MCF 10A (cell line): ENCODE measurements around the gene NGFR. TPM values are rescaled to one million over a fixed set of nuclear protein-coding genes. Genes with fewer than 3 reads are reported as not detected.
A peak's percentile ranks its signal among the peaks of the same experiment; 100 is the strongest.
"Not testable (repeated sequence)": the region's sequence is repeated elsewhere in the genome, so short reads cannot be mapped to it uniquely, and the experiment has no call there.

Experiments used
- BruUV-seq: library from RNA; stranded (reverse); fragments of 400-500 nt; replicated peaks from 2 replicates; lab custom pipeline; 2021; lab: Mats Ljungman, UMichigan
- CTCF ChIA-PET: fragments of 300-600 bp; sonication (Branson Sonifier 250); formaldehyde crosslinking; extraction: SDS; loops from one replicate; lab custom pipeline; 2021; ENCODE audit warnings: antibody characterized with exemption, inconsistent platforms; lab: Yijun Ruan, JAX
- POLR2A ChIA-PET: fragments of 300-600, 350-650 bp; sonication (Branson Sonifier 250); formaldehyde crosslinking; extraction: SDS; loops from one replicate; lab custom pipeline; 2020; ENCODE audit warnings: antibody characterized with exemption, inconsistent platforms; lab: Yijun Ruan, JAX
- DNase-seq: peaks from one replicate; pipeline ENCODE4 v3.0.0-alpha.2; 2018; ENCODE audit not compliant: unreplicated experiment
- H3K27ac Mint-ChIP-seq: one replicate; pipeline ENCODE4 v1.8.0; 2022; ENCODE audit warnings: mild to moderate bottlenecking, low read depth, mixed read lengths; ENCODE audit not compliant: unreplicated experiment
- H3K27me3 Mint-ChIP-seq: one replicate; pipeline ENCODE4 v1.8.0; 2022; ENCODE audit warnings: mixed read lengths; ENCODE audit not compliant: insufficient read depth, unreplicated experiment
- H3K36me3 Mint-ChIP-seq: one replicate; pipeline ENCODE4 v1.8.0; 2022; ENCODE audit warnings: mild to moderate bottlenecking, moderate library complexity, mixed read lengths; ENCODE audit not compliant: insufficient read depth, unreplicated experiment
- H3K4me1 Mint-ChIP-seq: one replicate; pipeline ENCODE4 v1.8.0; 2022; ENCODE audit warnings: mixed read lengths; ENCODE audit not compliant: insufficient read depth, unreplicated experiment
- H3K4me3 Mint-ChIP-seq: one replicate; pipeline ENCODE4 v1.8.0; 2022; ENCODE audit warnings: mild to moderate bottlenecking, moderate library complexity, mixed read lengths; ENCODE audit not compliant: unreplicated experiment
- H3K9me3 Mint-ChIP-seq: one replicate; pipeline ENCODE4 v1.8.0; 2022; ENCODE audit warnings: mixed read lengths; ENCODE audit not compliant: unreplicated experiment
- intact Hi-C: fragments of 100-400 bp; cut with micrococcal nuclease; formaldehyde crosslinking; loops from 2 replicates; pipeline ENCODE4 v1.14.1; 2022
- total RNA-seq: library from RNA; stranded (reverse); gene quantifications from 2 replicates; pipeline ENCODE4 v1.2.3, GENCODE V29; 2022
- TF ChIP-seq, protein P1 (sequence below): fragments of 200-600 bp; IDR thresholded peaks from one replicate; pipeline ENCODE4 v1.8.0; 2022; ENCODE audit warnings: antibody characterized with exemption, mild to moderate bottlenecking; ENCODE audit not compliant: unreplicated experiment

The NGFR gene
- total RNA-seq, 1 experiment from 2014 or later = 0.26 TPM

DNA sequence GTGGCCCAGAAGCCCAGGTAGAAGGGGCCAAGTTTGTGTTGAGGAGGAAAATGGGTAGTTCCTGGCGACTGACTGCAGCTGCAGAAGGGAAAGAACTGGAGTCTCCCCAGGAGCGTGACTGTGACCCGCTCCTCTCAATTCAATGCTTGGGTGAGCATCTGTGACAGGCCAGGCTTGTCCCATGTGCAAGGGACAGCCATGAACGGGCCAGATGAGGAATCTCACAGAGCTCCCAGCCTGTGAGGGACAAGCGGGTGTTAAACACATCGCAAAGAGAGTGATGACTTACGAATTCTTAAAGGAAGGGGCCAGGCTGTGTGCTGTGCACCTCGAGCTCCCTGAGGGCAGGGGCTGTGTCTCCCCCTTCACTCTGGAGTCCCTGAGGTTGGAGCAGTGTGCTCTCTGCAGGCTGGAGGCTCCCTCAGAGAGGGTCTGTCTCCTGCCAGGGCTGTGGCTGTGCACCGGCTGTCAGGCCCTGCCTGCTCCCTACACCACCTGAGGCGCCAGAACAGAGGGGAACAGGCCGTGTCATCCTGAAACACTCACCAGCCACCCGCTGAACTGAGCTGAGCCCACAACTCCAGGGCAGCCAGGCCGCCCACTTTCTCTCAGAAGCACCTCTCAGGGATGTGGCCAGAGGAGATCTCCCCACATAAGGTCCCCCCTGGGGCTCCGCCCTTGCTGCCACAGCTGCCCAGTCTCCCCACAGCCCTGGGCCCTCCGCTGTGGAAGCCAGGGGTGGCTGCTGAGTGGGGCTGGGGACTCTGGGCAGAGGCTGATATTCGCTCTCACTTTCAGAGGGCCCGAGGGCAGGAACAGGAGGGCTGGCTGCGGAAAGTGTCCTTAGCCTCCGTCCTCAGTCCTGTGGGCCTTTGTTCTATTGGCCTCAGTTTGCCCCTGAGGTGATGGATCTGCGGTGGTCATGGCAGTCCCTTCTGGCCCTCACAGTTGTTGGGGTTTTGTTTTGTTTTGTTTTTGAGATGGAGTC, 54.9 kb downstream of the NGFR start:
- Mint-ChIP-seq H3K27ac (no peak overlapping the region), H3K27me3 (no peaks in the 10 kb centered on the region), H3K4me3 (no peak overlapping the region), H3K4me1 (peaks cover 29% of the 10 kb centered on the region), H3K36me3 (no peaks in the 10 kb centered on the region), H3K9me3 (no peaks in the 10 kb centered on the region)
- POLR2A ChIA-PET = no interaction called here
- no peak for DNase-seq
- intact Hi-C loops = no loop called here
- CTCF ChIA-PET = interaction anchor here (0.6 to 9.8 kb wide), 3 partner anchors 35 to 115 kb away, joined by 3 to 165 read pairs (median 12); partner anchors contain the start of gene NGFR
- TF ChIP-seq, protein P1, sequence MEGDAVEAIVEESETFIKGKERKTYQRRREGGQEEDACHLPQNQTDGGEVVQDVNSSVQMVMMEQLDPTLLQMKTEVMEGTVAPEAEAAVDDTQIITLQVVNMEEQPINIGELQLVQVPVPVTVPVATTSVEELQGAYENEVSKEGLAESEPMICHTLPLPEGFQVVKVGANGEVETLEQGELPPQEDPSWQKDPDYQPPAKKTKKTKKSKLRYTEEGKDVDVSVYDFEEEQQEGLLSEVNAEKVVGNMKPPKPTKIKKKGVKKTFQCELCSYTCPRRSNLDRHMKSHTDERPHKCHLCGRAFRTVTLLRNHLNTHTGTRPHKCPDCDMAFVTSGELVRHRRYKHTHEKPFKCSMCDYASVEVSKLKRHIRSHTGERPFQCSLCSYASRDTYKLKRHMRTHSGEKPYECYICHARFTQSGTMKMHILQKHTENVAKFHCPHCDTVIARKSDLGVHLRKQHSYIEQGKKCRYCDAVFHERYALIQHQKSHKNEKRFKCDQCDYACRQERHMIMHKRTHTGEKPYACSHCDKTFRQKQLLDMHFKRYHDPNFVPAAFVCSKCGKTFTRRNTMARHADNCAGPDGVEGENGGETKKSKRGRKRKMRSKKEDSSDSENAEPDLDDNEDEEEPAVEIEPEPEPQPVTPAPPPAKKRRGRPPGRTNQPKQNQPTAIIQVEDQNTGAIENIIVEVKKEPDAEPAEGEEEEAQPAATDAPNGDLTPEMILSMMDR = no peak
- BruUV-seq = no TSS peak

DNA sequence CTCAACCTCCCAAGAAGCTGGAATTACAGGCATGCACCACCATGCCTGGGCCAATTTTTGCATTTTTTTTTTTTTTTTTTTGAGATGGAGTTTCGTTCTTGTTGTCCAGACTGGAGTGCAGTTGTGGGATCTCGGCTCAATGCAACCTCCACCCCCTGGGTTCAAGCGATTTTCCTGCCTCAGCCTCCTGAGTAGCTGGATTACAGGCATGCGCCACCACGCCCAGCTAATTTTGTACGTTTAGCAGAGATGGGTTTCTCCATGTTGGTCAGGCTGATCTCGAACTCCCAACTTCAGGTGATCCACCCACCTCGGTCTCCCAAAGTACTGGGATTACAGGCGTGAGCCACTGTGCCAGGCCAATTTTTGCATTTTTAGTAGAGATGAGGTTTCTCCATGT, 55.7 kb downstream of the NGFR start:
- H3K9me3 Mint-ChIP-seq, H3K4me3 Mint-ChIP-seq, H3K36me3 Mint-ChIP-seq, intact Hi-C loops, H3K27me3 Mint-ChIP-seq, H3K27ac Mint-ChIP-seq, BruUV-seq, POLR2A ChIA-PET, DNase-seq: not testable (repeated sequence)
- CTCF ChIA-PET = interaction anchor here (0.6 to 9.8 kb wide), 3 partner anchors 36 to 116 kb away, joined by 3 to 165 read pairs (median 12); partner anchors contain the start of gene NGFR
- peaks cover 29% of the 10 kb centered on the region for H3K4me1 Mint-ChIP-seq

DNA sequence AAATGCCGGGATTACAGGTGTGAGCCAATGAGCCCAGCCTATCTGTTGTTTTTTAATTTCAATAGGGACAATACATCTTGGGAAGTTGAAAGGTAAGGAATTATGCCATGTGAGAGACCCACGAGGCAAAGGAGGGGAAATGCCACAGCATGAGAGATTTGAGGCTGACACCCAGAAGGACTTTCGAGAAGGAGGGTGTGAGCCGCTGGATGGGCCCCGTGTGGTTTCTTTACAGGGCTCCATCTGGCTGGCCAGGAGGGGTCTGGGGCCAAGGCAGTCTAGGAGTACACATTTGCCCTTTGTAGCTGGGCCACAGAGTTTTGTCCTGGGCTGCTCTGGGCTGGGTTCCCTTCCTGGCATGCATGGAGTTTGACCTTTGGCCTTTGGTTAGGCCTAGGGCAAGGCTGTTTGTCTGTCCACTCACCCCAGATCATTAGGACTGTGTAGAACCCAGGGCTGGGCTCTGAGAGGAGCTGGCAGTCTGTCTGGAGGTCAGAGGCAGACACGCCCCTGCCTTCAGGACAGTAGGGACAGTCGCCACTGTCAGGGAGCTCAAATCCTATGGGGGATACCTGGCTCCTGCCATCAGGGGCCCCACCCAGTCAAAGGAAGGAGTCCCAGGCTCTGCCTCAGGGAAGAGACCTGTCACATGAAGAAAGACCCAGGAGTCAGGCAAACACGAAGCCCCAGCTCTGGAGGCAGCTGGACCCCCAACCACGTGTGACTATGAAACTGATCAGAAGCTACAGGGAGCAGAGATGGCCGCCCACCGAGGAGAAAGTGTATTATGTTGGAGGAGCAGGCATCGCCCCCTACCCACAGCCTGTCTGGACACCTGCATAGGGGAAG, 56.4 kb downstream of the NGFR start:
- Mint-ChIP-seq H3K4me1 (peaks cover 29% of the 10 kb centered on the region), H3K36me3 (no peaks in the 10 kb centered on the region), H3K4me3 (no peak overlapping the region), H3K9me3 (no peaks in the 10 kb centered on the region), H3K27me3 (no peaks in the 10 kb centered on the region), H3K27ac (peak overlapping the region; percentile 61)
- POLR2A ChIA-PET = interaction anchor here (0.8 kb wide), 1 partner anchor 116 kb away, joined by 4 read pairs; no protein-coding TSS in a partner anchor
- no peak for DNase-seq
- BruUV-seq = no TSS peak
- intact Hi-C loops = no loop called here
- TF ChIP-seq, protein P1 = no peak
- CTCF ChIA-PET = interaction anchor here (0.6 to 9.8 kb wide), 8 partner anchors 16 to 236 kb away, joined by 3 to 165 read pairs (median 4); partner anchors contain the start of gene NGFR

DNA sequence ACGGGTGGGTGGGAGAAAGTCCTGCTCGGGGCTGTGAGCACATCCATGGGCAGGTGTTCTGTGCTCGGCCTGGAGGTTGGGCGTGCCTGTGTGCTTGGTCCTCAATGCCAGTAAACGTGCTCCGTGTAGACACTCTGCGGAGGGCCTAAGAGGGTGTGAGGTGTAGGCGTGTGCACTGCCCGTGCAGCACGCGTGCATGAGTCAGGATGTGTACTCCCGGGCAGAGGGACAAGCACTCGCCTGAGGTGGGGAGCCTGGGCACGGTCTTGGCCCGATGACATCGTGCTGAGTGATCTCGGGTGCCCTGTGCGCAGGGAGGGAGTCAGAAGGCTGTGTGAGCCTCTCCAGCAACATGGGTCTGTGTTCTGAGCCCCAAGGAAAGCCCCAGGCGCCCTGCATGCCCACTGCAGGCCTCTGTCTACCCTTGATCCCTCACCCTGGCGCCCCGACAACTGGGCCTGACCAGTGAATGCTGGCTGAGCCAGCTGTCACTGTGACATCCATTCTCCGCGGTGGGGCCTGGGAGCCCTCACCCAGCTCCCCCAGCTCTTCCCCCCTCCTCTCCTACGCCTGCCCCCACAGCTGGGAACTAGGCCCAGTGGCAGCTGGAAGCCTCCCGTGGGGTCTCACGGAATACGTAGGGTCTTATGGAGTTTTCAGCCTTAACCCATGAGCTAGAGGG, 57.1 kb downstream of the NGFR start:
- TF ChIP-seq, protein P1 = no peak
- H3K27ac Mint-ChIP-seq = peak overlapping the region; percentile 61
- no peaks in the 10 kb centered on the region for H3K36me3 Mint-ChIP-seq
- H3K4me1 Mint-ChIP-seq = peaks cover 29% of the 10 kb centered on the region
- BruUV-seq = no TSS peak
- H3K4me3 Mint-ChIP-seq = no peak overlapping the region
- no peaks in the 10 kb centered on the region for H3K9me3 Mint-ChIP-seq
- peak; percentile 50 for DNase-seq
- H3K27me3 Mint-ChIP-seq = peaks cover 3% of the 10 kb centered on the region
- POLR2A ChIA-PET = interaction anchor here (0.6 to 0.8 kb wide), 2 partner anchors 116 to 239 kb away, joined by 3 to 4 read pairs; no protein-coding TSS in a partner anchor
- CTCF ChIA-PET = interaction anchor here (0.5 to 9.8 kb wide), 11 partner anchors 15 to 409 kb away, joined by 3 to 165 read pairs (median 4); partner anchors contain the start of gene NGFR
- intact Hi-C loops = no loop called here
